DMS53 treated with DMSO at 0.1 percent for 48 hours (cell line): ENCODE data around the gene DBF4B.
"Not testable (repeated sequence)": the region's sequence is repeated elsewhere in the genome, so short reads cannot be mapped to it uniquely, and the experiment has no call there.

Source experiments
- DNase-seq: peaks from one replicate; lab custom pipeline; 2025; ENCODE audit not compliant: unreplicated experiment; lab: John Stamatoyannopoulos, UW

The DBF4B gene, protein sequence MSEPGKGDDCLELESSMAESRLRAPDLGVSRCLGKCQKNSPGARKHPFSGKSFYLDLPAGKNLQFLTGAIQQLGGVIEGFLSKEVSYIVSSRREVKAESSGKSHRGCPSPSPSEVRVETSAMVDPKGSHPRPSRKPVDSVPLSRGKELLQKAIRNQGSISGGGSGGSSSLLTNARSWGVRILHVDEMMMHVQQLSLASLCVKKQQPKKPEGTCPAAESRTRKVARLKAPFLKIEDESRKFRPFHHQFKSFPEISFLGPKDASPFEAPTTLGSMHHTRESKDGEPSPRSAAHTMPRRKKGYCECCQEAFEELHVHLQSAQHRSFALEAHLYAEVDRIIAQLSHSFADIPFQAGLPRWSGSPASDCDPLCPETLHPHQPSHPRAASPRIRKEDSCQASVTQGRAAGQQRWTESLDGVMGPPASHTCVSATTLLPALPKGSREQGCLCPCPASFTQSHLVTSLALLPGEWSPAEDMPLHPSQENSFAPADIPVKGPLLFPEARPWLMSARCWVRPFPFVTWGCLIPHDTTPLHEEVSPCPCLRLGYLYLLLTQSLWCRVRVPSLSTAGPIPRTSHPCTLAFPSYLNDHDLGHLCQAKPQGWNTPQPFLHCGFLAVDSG

DNA sequence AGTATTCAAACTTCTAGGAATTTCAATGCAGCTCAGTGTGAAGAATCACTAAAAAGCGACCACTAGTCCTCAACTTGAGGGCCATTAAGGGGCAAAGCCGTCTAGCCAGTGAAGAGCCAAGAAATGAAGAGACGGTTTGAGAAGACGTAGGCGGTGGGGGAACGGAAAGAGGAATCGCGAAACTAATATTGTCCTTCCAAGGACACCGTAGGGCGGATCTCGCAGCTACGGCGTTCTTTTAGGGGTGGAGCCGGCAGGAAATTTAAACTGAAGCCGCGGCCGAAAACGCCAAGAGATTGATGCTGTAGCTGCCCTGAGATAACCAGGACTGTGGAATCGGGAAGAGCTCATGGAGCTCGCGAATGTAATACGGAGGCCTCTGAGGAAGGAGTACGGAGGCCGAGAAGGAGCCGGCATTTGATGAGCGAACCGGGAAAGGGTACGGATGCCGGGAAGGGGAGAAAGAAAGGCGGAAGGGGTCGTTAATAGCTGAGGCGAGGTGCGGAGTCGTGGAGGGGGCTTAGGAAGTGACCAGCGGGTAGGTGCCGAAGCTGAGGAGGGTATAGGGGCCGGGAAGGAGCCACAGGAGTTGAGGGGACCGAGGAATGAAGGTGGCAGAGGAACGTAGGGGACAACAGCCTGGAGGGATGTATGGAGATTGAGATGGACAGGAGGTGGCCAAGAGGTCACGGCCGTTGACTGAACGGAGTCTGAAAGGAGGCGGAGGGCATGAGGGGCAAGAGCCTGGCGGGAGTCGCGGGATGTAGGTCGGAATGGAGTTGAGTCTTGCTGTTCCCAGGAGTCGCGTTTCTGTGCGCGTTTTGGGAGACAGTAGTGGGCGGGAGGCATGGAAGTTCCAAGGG, at the start of gene DBF4B:
Gene DBF4B, plus strand, starts transcription at position 265 of the 863 bp plus-strand sequence. Its CDS starts 156 bp downstream, at position 421.
- DNase-seq, result peak; percentile 83

DNA sequence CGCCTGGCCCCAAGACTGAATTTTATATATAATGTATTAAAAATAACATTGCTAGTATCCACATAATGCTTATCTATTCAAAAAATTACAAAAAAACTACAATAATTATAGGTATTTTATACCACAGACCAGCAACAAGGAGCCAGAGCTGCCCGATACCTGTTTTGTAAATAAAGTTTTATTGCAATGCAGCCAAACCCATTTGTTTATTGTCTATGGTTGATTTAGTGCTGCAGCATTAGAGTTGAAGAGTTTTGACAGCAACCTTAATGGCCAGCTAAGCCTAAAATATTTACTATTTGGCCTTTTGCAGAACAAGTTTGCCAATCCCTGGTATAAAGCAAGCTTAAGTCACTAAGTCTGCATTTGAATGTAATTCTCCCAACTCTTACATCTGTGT, 46.6 kb upstream of the DBF4B start:
- no peak for DNase-seq

DNA sequence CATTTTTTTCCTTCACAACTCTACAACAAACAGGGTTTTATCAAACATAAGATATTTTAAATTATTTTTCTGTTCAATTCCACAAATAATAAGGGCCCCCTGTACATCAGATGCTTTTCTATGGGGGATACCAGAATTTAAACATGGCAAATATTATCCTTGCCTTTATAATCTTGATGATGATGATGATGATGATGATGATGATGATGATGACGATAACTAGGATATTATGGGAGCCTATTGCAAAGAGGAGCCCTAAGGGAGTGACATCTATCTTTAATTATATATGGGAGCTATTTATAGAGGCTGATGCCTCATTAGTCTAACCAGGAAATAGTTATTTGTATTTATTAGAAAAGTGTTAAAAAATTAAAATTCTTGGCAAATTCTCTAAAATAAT, 45.4 kb upstream of the DBF4B start:
- no peak for DNase-seq

DNA sequence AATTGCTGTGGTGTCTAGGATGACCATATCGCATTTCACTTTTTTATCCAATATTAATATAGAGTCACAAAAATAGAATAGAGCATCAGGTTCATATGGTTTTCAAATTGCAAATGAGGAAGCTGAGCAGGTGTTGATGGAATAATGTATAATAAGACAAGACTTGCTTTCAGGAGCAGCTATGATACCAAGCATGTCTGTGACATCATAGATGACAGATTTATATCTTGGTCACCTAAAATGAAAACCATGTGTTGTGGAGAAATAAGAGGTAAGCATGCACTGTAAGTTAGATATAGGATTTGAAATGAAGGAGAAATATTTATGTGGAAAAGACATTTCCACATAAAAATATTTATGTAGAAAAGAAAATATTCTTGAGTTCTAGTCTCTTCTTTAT, 43.6 kb upstream of the DBF4B start:
- DNase-seq, result no peak

DNA sequence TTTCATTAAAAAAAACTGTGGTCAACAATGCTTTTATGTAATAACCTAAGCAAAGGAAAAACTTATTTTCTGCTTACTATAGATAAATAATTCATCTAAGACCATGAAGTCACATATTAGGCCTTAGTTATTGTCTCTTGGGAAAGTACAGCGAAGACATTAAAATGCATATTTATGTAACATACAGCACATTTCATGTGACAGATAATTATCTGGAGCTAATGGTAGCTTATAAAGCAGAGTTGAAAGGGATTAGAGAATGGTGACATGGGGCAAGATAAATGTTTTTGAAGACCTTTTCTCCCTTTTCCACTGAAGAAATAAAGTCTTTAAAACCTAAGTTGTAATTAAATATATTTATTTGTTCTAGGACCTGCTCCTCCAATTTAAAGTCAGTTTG, 42.5 kb upstream of the DBF4B start:
- DNase-seq, result no peak

DNA sequence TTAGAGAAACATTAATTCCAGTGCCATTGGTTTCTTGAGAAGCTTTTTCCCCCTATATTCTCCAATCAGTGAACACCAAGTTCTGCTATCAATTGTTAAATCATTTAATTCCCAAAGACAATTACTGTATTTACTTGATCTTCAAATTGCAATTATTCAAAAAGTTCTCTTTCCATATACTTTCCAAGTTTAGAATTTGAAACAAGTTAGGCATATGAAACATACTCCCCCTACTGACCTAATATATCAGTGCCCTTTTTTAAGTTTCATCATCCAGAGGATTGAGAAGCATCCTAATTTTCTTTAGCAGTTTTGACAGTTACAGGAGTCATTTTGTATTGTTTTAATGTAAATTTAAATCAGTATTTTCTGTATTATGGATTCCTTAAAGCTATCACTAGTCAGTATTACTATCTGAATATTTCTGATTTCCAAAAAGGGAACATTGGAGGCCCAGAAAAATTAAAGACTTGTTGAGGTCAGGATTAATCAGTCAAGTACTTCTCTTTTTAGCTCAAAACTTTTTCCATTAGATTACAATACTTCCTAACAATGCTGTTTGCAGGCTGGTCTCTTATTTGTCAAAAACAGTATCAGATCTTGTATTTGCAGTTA, 35.9 kb upstream of the DBF4B start:
- DNase-seq, result peak; percentile 19

- no peak for DNase-seq
Observed at GRCh38 chr17:44673893-44674292, 34.6 kb upstream of the DBF4B start.

GRCh38 chr17:44677136-44677535, 31.3 kb upstream of the DBF4B start:
- no peak for DNase-seq

- not testable (repeated sequence) for DNase-seq
Observed at GRCh38 chr17:44683303-44683702, 25.2 kb upstream of the DBF4B start.

- DNase-seq, result no peak
Observed at GRCh38 chr17:44687756-44688155, 20.7 kb upstream of the DBF4B start.

- no peak for DNase-seq
Observed at GRCh38 chr17:44688200-44688599, 20.3 kb upstream of the DBF4B start.

DNA sequence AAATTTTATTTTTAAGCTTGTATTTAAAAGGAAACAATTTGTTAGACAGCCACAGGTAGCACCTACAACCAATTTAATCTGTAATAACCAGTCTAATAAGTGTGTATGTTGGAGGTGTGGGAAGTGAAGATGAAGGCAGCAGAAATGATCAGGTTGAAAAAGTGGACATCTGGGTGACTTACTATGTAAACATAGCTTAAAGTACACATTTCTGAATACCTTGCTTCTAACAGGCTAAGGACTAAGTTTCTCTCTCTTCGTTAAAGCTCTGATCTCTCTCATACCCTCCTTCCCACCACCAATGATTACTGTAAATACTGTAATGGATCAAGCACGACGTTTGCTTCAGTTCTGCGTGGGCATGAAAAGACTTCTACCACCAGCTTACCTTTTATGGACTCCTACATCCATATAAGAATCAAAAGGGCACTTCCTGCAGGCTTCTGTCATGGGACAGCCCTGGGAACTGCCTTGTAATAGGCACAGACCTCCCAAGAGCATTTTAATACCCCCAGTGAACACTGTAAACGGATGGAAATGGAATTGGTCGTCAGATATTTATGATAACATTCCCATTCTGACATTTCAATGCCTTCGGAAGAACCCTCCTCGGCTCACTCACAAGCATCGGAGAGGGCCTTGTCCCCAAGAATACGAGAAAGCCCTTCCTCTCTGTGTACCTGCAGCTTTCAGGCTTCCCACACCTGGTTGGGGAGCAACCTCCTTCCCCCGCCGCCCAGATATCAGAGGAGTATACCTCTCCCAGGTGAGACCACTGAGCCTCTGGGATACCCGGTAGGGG, 19.6 kb upstream of the DBF4B start:
- peak; percentile 17 for DNase-seq

DNA sequence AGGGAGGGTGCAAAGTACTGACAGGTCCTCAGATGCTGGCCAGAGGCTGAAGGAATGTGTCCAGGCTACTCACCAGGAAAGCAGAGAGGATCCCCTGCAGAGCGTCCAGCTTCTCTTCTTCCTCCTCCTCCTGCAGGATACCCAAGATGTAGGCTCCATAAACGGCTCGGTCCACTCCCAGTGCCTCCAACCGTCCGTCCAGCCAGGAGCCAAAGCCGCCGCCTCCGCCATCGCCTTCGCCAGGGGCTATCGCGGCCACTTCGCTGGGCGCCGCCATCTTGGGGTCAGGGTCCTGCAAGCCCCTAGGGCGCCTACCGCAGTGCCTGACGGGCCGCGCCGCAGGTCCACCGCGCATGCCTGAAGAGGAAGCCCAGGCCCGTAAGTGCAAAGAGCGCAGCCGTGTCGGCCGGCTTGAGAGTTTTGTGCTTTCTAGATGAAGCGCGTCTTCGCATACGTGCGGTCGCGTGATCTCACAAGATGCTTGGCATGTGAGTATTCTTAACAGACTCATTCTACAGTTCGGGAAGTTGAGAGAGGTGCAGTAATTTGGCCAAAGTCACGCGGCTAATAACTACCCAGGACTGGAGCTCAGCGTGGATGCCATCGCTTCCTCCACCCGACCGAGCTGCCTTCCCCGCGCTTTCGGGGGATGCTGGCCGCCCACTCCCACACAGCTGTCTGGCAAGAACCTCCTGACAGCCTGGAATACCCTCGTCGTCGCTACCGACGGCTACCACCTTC, 18.8 kb upstream of the DBF4B start, which contains the start of gene CCDC43:
Gene CCDC43, minus strand, starts transcription at position 300 of the 741 bp plus-strand sequence. Its CDS starts 23 bp downstream, at position 277.
- peak; percentile 97 for DNase-seq

GRCh38 chr17:44690746-44691306, 17.6 kb upstream of the DBF4B start:
- DNase-seq, result peak; percentile 51

DNA sequence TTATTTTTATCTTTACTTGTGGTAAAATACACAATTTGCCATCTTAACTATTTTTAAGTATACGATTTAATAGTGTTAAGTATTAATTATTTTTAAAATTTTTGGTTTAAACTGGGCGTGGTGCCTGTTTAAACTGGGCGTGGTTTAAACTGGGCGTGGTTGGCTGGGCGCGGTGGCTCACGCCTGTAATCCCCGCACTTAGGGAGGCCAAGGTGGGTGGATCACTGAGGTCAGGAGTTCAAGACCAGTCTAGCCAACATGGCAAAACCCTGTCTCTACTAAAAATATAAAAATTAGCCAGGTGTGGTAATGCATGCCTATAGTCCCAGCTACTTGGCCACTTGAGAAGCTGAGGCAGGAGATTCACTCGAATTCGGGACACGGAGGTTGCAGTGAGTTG, 14.9 kb upstream of the DBF4B start:
- DNase-seq, result no peak

DNA sequence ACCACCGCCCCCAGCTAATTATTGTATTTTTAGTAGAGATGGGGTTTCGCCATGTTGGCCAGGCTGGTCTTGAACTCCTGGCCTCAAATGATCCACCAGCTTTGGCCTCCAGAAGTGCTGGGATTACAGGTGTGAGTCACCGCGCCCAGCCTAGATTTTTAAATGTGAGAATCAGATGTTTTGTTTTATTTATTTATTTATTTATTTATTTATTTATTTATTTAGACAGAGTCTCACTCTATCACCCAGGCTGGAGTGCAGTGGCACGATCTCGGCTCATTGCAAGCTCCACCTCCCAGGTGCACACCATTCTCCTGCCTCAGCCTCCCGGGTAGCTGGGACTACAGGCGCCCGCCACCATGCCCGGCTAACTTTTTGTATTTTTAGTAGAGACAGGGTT, 8.2 kb upstream of the DBF4B start:
- DNase-seq, result not testable (repeated sequence)

DNA sequence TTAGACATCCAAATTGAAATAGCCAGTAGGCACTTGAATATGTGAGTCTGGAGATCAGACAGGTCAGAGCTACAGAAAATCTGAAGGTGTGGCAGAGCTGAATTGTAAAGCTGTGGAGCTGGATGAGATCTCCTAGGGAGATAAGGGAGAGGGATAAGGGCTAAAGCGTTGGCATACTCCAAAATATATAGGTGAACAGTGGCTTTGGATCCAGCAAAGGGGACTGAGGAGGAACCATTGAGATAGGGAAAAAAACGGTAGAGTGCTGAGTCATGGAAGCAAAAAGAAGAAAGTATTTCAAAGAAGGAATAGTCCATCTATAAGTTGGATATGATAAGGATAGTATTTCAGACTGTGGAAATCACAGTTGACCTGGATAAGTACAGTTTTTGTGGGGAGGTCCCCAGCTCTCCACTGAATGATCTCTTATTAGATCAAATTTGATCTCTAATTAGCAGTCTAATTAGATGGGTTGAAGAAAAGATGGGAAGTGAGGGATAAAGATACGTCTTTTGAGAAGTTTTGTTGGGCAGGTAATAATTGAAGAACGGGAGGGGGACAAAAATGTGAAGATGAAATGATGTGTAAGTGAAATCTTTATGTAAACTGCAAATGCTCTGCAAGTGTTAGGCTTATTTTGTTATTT, 587 bp upstream of the DBF4B start:
- no peak for DNase-seq

DNA sequence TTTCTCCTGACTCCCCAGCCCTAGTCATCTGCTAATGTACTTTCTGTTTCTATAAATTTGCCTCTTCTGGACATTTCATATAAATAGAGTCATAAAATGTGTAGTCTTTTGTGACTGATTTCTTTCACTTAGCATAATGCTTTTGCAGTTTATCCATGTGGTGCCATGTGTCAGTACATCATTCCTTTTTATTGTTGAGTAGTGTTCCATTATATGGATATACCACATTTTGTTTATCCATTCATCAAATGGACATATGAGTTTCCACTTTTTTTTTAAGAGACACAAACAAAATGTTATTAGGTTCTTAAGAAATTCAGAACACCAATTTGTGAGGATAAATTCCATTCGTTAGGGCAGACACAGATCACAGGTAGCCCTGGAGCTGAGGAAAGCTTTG, 11.0 kb downstream of the DBF4B start:
- no peak for DNase-seq

DNA sequence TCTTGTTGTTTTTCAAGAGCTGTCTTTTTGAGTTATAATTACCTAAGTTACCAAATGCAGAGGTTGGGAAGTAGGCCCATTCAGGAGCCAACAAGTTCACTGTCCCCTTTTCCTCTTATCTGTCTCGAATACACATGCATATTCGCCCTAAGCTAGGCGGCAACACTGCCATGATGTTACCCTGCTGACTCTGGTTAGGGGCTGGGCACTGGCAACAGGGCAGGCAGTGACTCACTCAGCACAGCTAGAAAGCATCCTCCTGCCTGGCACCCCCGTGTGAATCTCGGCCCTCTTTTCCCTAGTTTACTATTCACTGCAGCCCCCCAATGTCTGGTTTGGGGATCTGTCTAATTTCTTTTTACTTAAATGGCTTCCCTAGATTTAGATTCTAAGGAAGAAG, 13.8 kb downstream of the DBF4B start:
- no peak for DNase-seq
